ENCODE results near the gene EPHA3. TPM values are rescaled to one million over a fixed set of nuclear protein-coding genes. Genes with fewer than 3 reads are reported as not detected.

EPHA3 gene
- 0.40 TPM for total RNA-seq

- peak; percentile 67 for ATAC-seq
Observed at GRCh38 chr3:89107461-89108290, at the start of gene EPHA3. Gene EPHA3 (plus strand): TSS chr3:89107621. CDS start chr3:89107749, 128 bp downstream.

GRCh38 chr3:89058371-89058770 lies 49.0 kb upstream of the EPHA3 start:
- ATAC-seq, result no peak

- ATAC-seq, result peak; percentile 67
Observed at GRCh38 chr3:89059211-89059925, 48.1 kb upstream of the EPHA3 start.

- ATAC-seq, result no peak
Observed at GRCh38 chr3:89061259-89061658, 46.2 kb upstream of the EPHA3 start.

GRCh38 chr3:89067736-89068135 lies 39.7 kb upstream of the EPHA3 start:
- ATAC-seq, result no peak

- ATAC-seq, result no peak
Observed at GRCh38 chr3:89072642-89073041, 34.8 kb upstream of the EPHA3 start.

GRCh38 chr3:89079944-89080343 lies 27.5 kb upstream of the EPHA3 start:
- no peak for ATAC-seq

GRCh38 chr3:89087851-89088250 lies 19.6 kb upstream of the EPHA3 start:
- no peak for ATAC-seq

GRCh38 chr3:89098173-89098572 lies 9.2 kb upstream of the EPHA3 start:
- no peak for ATAC-seq

- ATAC-seq, result peak; percentile 65
Observed at GRCh38 chr3:89098964-89099585, 8.3 kb upstream of the EPHA3 start.

- ATAC-seq, result no peak
Observed at GRCh38 chr3:89101251-89101650, 6.2 kb upstream of the EPHA3 start.

GRCh38 chr3:89101921-89102320 lies 5.5 kb upstream of the EPHA3 start:
- ATAC-seq, result no peak

- no peak for ATAC-seq
Observed at GRCh38 chr3:89104499-89104898, 2.9 kb upstream of the EPHA3 start.

GRCh38 chr3:89105503-89105902 lies 1.9 kb upstream of the EPHA3 start:
- no peak for ATAC-seq

- no peak for ATAC-seq
Observed at GRCh38 chr3:89108291-89108550, 800 bp downstream of the EPHA3 start.

GRCh38 chr3:89113344-89113743 lies 5.9 kb downstream of the EPHA3 start:
- ATAC-seq, result no peak

- peak; percentile 71 for ATAC-seq
Observed at GRCh38 chr3:89113893-89114840, 6.7 kb downstream of the EPHA3 start.

- ATAC-seq, result no peak
Observed at GRCh38 chr3:89114841-89115223, 7.4 kb downstream of the EPHA3 start.

- no peak for ATAC-seq
Observed at GRCh38 chr3:89116476-89116875, 9.1 kb downstream of the EPHA3 start.

GRCh38 chr3:89138048-89138447 lies 30.6 kb downstream of the EPHA3 start:
- ATAC-seq, result no peak

- no peak for ATAC-seq
Observed at GRCh38 chr3:89139870-89140269, 32.4 kb downstream of the EPHA3 start.

- no peak for ATAC-seq
Observed at GRCh38 chr3:89144080-89144479, 36.7 kb downstream of the EPHA3 start.

- peak; percentile 97 for ATAC-seq
Observed at GRCh38 chr3:89145995-89146394, 38.6 kb downstream of the EPHA3 start.
